GM19372 (cell line): ENCODE results near the gene PDC.
"Not testable (repeated sequence)": the region's sequence is repeated elsewhere in the genome, so short reads cannot be mapped to it uniquely, and the experiment has no call there.

Experiments
- ATAC-seq: cut with Tn5 transposase; IDR thresholded peaks from one replicate; pipeline ENCODE4 v1.9.1; 2021; ENCODE audit warnings: mild to moderate bottlenecking, low read depth, moderate library complexity; ENCODE audit not compliant: unreplicated experiment

Gene PDC

DNA sequence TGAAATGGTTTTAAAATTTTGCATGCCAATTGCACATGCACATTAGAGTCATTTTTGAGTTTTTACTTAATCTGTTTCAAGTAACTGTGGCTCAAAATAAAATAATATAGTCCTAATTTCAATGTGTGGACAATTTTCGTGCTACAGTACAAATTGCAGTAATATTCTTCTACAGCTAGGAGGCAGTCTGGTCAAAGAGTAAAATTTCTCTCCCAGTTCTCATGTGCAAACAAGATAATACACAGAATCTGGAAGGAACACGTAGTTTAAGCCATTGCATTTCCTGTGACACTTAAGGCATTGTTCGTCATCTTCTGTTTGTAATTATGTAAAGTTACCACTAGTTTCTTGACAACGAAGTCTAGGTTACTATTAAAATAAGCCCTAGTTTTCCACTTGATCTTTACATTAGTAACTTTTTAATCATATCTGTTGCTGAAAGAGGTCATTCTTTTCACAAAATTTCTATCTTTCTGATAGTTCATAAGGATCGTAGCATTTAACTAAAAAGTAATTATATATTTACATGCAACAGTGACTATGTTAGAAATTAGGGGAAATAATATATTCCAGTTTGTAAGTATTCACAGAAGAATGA is 56.4 kb downstream of the PDC start:
- no peak for ATAC-seq

DNA sequence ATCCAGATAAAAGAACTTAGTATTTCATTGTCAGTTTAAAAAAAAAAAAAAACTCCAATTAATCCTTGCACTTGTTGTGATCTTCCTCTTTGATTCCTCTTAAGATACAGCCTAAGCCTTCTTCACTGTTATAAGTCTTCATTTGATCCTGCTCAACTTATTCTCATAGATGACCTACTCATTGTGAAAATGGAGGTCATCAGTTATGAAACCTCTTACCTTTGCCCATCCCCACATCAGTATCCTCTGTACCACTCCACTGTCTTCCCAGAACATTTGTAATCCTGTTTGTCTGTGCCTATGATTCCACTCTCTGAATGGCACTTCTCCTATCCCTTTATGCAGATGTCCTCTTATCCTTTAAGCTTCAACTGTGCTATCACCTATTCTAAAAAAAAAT is 57.3 kb downstream of the PDC start:
- no peak for ATAC-seq

DNA sequence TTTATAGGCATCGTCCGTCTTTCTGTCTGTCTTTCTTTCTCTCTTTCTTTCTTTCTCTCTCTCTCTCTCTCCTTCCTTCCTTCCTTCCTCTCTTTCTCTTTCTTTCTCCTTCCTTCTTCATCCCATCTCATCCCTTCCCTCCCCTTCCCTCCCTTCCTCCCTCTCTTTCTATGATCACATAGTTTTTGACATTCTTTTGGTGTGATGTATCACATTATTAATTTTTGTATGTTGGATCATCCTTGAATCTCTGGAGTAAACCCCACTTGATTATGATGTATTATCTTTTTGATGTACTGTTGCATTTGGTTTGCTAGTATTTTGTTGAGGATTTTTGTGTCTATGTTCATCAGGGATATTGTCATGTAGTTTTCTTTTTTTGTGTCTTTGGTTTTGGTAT is 59.5 kb downstream of the PDC start:
- not testable (repeated sequence) for ATAC-seq
